ENCODE results near the gene MYL9. TPM values are rescaled to one million over a fixed set of nuclear protein-coding genes. Genes with fewer than 3 reads are reported as not detected.

Gene MYL9
- total and polyA plus RNA-seq, 10 of the 15 experiments (the other 5 are each of a cell fraction or from before 2014, with no cell fraction given) = 0.28 to 1.7 (median 0.63) TPM; not detected in 3

- POLR2A ChIA-PET = interaction anchor here (1.0 kb wide), 1 partner anchor 23 kb away, joined by 3 read pairs; no protein-coding TSS in a partner anchor
- RAD21 ChIA-PET (ENCODE audit: unreplicated experiment) = interaction anchor here (1.8 kb wide), 1 partner anchor 42 kb away, joined by 4 read pairs; no protein-coding TSS in a partner anchor
- in situ Hi-C loops (cut with MboI) (no loop called here), intact Hi-C loops (cut with micrococcal nuclease; ENCODE audit: unreplicated experiment) (no loop called here)
- no peak overlapping the region for H2AFZ ChIP-seq (ENCODE audit: control insufficient read depth, low read depth, low read length)
- DNase-seq (ENCODE audit: low read depth, low spot score) (no peak), FAIRE-seq (no peak), ATAC-seq (peak; percentile 63)
- H3K36me3 ChIP-seq (ENCODE audit: control insufficient read depth in 2 of 2, insufficient read depth in 2 of 2, low read length in 1 of 2) = peaks cover 2 to 5% of the 10 kb centered on the region in 2 experiments; a peak in 2 of 4 replicates
- no peaks in the 10 kb centered on the region for H3K27me3 ChIP-seq (replicated peaks in 1 of 2; ENCODE audit: control insufficient read depth in 2 of 2, insufficient read depth in 2 of 2, low read length in 1 of 2)
- SMC1A ChIA-PET (ENCODE audit: uncharacterized antibody, unreplicated experiment) = interaction anchor here (0.5 to 1.3 kb wide), 4 partner anchors 29 to 240 kb away, joined by 3 to 7 read pairs (median 3); partner anchors contain the start of gene NDRG3
- no peak overlapping the region for H3K27ac ChIP-seq (ENCODE audit: control insufficient read depth, insufficient read depth)
- H3K4me3 ChIP-seq = no peak overlapping the region
- H3K79me2 ChIP-seq (ENCODE audit: control insufficient read depth, insufficient read depth, low read length) = no peaks in the 10 kb centered on the region
- no peak overlapping the region for H3K9ac ChIP-seq (ENCODE audit: control insufficient read depth, insufficient read depth, low read length)
- TF ChIP-seq NFYB (IDR thresholded peaks at IDR 0.05; ENCODE audit: insufficient read depth, low read depth, low read length) = no peak
- TF ChIP-seq CHD4 (IDR thresholded peaks at IDR 0.05) = no peak
- no peak for TF ChIP-seq IRF3 (IDR thresholded peaks at IDR 0.05)
- peak in 2 of 3 experiments; percentile 43 to 45; a peak in 3 of 6 replicates for TF ChIP-seq CTCF (IDR thresholded peaks at IDR 0.05 in 2 of 3, conservative IDR thresholded peaks at IDR 0.05 in 1 of 3; ENCODE audit: control insufficient read depth in 2 of 3, extremely low read depth in 1 of 3, insufficient read depth in 1 of 3, low read depth in 3 of 3, low read length in 3 of 3)
- TF ChIP-seq POLR2AphosphoS5 (IDR thresholded peaks at IDR 0.05; ENCODE audit: low read length) = no peak
- peak; percentile 22; the same call in 1 of the 2 replicates for TF ChIP-seq SMC3 (IDR thresholded peaks at IDR 0.05; ENCODE audit: borderline replicate concordance, low read length)
- TF ChIP-seq RAD21 (IDR thresholded peaks at IDR 0.05; ENCODE audit: insufficient read depth, low read depth, low read length) = peak; percentile 51
- TF ChIP-seq SIX5 (IDR thresholded peaks at IDR 0.05; ENCODE audit: low read depth, low read length, severe bottlenecking) = no peak
- H3K4me1 ChIP-seq (ENCODE audit: control insufficient read depth, insufficient read depth, low read length) = no peaks in the 10 kb centered on the region
- H4K20me1 ChIP-seq (ENCODE audit: control insufficient read depth, insufficient read depth) = no peaks in the 10 kb centered on the region
- no TSS peak for BruUV-seq (replicated peaks)
- 92% methylated on average over 1 of the region's 1 CpG for WGBS (ENCODE audit: insufficient coverage, insufficient replicate concordance, low lambda C conversion rate, missing lambda C conversion rate)
- no peak overlapping the region for H3K4me2 ChIP-seq (ENCODE audit: control insufficient read depth, insufficient read depth)
- CTCF ChIA-PET = interaction anchor here (0.7 to 1.2 kb wide), 11 partner anchors 8 to 380 kb away, joined by 3 to 6 read pairs (median 3); no protein-coding TSS in a partner anchor
- H3K9me3 ChIP-seq (replicated peaks; ENCODE audit: control insufficient read depth, insufficient read depth, low read length) = no peaks in the 10 kb centered on the region
Observed at GRCh38 chr20:36506253-36506652, 35.1 kb upstream of the MYL9 start.

Measured in GM12878 (cell line).